Tibial nerve (tissue), 4 donors: Measurements from ENCODE around the gene BEST3. TPM values are rescaled to one million over a fixed set of nuclear protein-coding genes. Genes with fewer than 3 reads are reported as not detected.

Experiments used
- DNase-seq, 2 donors: peaks; one replicate each; pipeline ENCODE4 v3.0.0-alpha.2; 2019; ENCODE audit warnings: low spot score in 2 of 2
- H3K27ac ChIP-seq, 4 donors: fragments of 200-600 bp; sonication (generic) in 3 of 4; one replicate each; pipeline ENCODE4 v1.5.1; 2017 to 2019; ENCODE audit warnings: mild to moderate bottlenecking in 1 of 4
- H3K27me3 ChIP-seq, 2 donors: fragments of 200-600 bp; sonication (generic) in 1 of 2; one replicate each; pipeline versions ENCODE4 v1.5.1 to v1.6.0; 2017 to 2019
- H3K36me3 ChIP-seq, 3 donors: fragments of 200-600 bp; sonication (generic); one replicate each; pipeline ENCODE4 v1.5.1; 2018 to 2019
- H3K4me1 ChIP-seq, 4 donors: fragments of 200-600 bp; sonication (generic) in 3 of 4; one replicate each; pipeline ENCODE4 v1.5.1; 2017 to 2019
- H3K4me3 ChIP-seq, 4 donors: fragments of 200-600 bp; sonication (generic) in 3 of 4; one replicate each; pipeline ENCODE4 v1.5.1; 2017 to 2019; ENCODE audit warnings: mild to moderate bottlenecking in 1 of 4, moderate library complexity in 1 of 4
- H3K9me3 ChIP-seq, 4 donors: fragments of 200-600 bp; sonication (generic) in 3 of 4; one replicate each; pipeline ENCODE4 v1.5.1; 2017 to 2019
- EP300 ChIP-seq, 2 donors: sonication (generic); formaldehyde crosslinking; IDR thresholded peaks; one replicate each; pipeline ENCODE4 v1.6.1; 2017; ENCODE audit warnings: antibody characterized with exemption in 2 of 2, mild to moderate bottlenecking in 1 of 2
- POLR2A ChIP-seq, 2 donors: fragments of 450-650 bp; IDR thresholded peaks; one replicate each; pipeline ENCODE4 v1.6.1; 2017; ENCODE audit warnings: antibody characterized with exemption in 2 of 2, mild to moderate bottlenecking in 2 of 2, moderate library complexity in 2 of 2
- WGBS, 2 donors: methylation state at CpG; one replicate each; pipeline ENCODE4 v1.1.5; 2018; 5-methylcytosine and 5-hydroxymethylcytosine counted together
- total RNA-seq, 4 donors: library from RNA; depleted of rRNA; stranded (reverse); fragments of >200 nt; gene quantifications; one replicate each; pipeline ENCODE4 v1.1.0, GENCODE V29; 2016
- TF ChIP-seq, protein P1 (sequence below), 5 experiments: fragments of 200-600 bp in 3 of 5; fragments of 450-650 bp in 2 of 5; sonication (generic) in 3 of 5; IDR thresholded peaks; one replicate each; pipeline ENCODE4 v1.5.1; 2016 to 2019; ENCODE audit warnings: antibody characterized with exemption in 5 of 5, mild to moderate bottlenecking in 3 of 5, moderate library complexity in 2 of 5

The BEST3 gene
- total RNA-seq, 4 donors from 2014 or later: not detected

GRCh38 chr12:69633061-69633460 lies 66.0 kb downstream of the BEST3 start:
- TF ChIP-seq EP300 (IDR thresholded peaks at IDR 0.05) (no peak), POLR2A (IDR thresholded peaks at IDR 0.05) (no peak)
- TF ChIP-seq, protein P1, sequence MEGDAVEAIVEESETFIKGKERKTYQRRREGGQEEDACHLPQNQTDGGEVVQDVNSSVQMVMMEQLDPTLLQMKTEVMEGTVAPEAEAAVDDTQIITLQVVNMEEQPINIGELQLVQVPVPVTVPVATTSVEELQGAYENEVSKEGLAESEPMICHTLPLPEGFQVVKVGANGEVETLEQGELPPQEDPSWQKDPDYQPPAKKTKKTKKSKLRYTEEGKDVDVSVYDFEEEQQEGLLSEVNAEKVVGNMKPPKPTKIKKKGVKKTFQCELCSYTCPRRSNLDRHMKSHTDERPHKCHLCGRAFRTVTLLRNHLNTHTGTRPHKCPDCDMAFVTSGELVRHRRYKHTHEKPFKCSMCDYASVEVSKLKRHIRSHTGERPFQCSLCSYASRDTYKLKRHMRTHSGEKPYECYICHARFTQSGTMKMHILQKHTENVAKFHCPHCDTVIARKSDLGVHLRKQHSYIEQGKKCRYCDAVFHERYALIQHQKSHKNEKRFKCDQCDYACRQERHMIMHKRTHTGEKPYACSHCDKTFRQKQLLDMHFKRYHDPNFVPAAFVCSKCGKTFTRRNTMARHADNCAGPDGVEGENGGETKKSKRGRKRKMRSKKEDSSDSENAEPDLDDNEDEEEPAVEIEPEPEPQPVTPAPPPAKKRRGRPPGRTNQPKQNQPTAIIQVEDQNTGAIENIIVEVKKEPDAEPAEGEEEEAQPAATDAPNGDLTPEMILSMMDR (IDR thresholded peaks at IDR 0.05): no peak
- Histone ChIP-seq H3K27me3 (no peaks in the 10 kb centered on the region), H3K27ac (no peak overlapping the region), H3K9me3 (no peaks in the 10 kb centered on the region), H3K4me3 (no peak overlapping the region), H3K36me3 (no peaks in the 10 kb centered on the region), H3K4me1 (no peaks in the 10 kb centered on the region)
- WGBS, 2 donors: 78 to 80% methylated on average over 2 of the region's 2 CpGs
- no peak for DNase-seq

DNA sequence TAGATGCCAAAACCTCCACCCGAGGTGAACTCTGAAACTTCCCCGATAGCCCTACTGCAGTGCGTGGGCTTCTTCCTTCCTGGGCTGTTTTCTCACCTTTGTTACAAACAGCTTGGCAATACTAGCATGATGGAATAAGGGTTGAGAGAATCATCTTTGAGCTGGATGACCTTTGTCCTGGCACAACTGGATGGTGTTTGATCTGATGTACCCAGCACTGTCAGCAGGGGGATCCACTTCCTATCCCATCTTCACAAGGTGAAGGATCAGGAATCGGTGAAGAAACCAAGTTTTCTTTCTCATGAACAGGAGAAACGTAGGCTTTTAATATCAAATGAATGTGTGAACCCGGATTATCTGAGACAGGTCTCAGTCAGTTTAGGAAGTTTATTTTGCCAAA lies 68.9 kb downstream of the BEST3 start:
- no peaks in the 10 kb centered on the region for H3K27me3 ChIP-seq
- no peak overlapping the region for H3K4me3 ChIP-seq
- WGBS, 2 donors: 81 to 89% methylated on average over 6 of the region's 6 CpGs

DNA sequence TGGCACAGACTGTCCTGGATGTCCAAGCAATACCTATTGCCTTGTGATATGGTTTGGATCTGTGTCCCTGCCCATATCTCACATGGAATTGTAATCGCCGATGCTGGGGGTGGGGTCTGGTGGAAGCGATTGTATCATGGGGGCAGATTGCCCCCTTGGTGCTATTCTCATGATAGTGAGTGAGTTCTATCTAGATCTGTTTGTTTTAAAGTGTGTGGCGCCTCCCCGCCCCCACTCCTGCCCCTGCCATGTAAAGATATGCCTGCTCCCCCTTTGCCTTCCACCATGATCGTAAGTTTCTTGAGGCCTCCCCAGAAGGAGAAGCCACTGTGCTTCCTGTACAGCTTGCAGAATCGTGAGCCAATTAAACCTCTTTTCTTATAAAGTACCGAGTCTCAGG lies 71.6 kb downstream of the BEST3 start:
- no peaks in the 10 kb centered on the region for H3K4me1 ChIP-seq
- no peaks in the 10 kb centered on the region for H3K27me3 ChIP-seq
- no peak for TF ChIP-seq POLR2A (IDR thresholded peaks at IDR 0.05)
- TF ChIP-seq, protein P1 (IDR thresholded peaks at IDR 0.05): no peak
- no peak for TF ChIP-seq EP300 (IDR thresholded peaks at IDR 0.05)
- no peak overlapping the region for H3K27ac ChIP-seq
- no peak overlapping the region for H3K4me3 ChIP-seq
- no peak for DNase-seq
- 75 to 92% methylated on average over 8 of the region's 8 CpGs for WGBS, 2 donors
- no peaks in the 10 kb centered on the region for H3K9me3 ChIP-seq
- H3K36me3 ChIP-seq: no peaks in the 10 kb centered on the region

More for the DNA sequence above, 68.9 kb downstream of the BEST3 start:
- no peak for DNase-seq
- TF ChIP-seq, protein P1 (IDR thresholded peaks at IDR 0.05): no peak
- no peak for TF ChIP-seq POLR2A (IDR thresholded peaks at IDR 0.05)
- TF ChIP-seq EP300 (IDR thresholded peaks at IDR 0.05): no peak
- Histone ChIP-seq H3K36me3 (no peaks in the 10 kb centered on the region), H3K27ac (no peak overlapping the region), H3K4me1 (no peaks in the 10 kb centered on the region), H3K9me3 (no peaks in the 10 kb centered on the region)

DNA sequence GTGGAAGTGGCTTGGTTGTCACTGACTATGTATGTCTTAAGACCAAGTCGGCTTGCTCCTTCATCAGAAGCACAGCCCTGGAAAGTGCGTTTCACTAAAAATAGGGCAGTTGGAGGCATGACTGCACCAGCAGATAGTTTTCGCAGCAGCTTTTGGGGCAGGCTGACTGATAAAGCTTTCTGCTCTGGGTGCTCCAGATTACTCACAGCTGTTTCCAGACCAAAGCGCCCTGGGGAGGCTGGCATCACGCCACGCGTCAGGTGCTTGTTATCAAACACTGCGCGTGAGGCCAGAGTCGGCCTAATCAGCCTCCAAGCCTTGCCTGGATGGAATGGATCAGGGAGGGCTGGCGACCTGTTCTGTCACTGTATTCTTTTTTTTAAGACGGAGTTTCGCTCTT lies 75.1 kb downstream of the BEST3 start:
- TF ChIP-seq, protein P1 (IDR thresholded peaks at IDR 0.05): no peak
- no peak for TF ChIP-seq POLR2A (IDR thresholded peaks at IDR 0.05)
- TF ChIP-seq EP300 (IDR thresholded peaks at IDR 0.05): no peak
- WGBS, 2 donors: 91 to 94% methylated on average over 13 of the region's 13 CpGs
- Histone ChIP-seq H3K9me3 (no peaks in the 10 kb centered on the region), H3K4me3 (no peak overlapping the region), H3K4me1 (no peaks in the 10 kb centered on the region), H3K27me3 (no peaks in the 10 kb centered on the region), H3K36me3 (no peaks in the 10 kb centered on the region), H3K27ac (no peak overlapping the region)
- DNase-seq: no peak

- TF ChIP-seq EP300 (IDR thresholded peaks at IDR 0.05) (no peak), POLR2A (IDR thresholded peaks at IDR 0.05) (no peak)
- TF ChIP-seq, protein P1 (IDR thresholded peaks at IDR 0.05): no peak
- Histone ChIP-seq H3K27me3 (no peaks in the 10 kb centered on the region), H3K36me3 (no peaks in the 10 kb centered on the region), H3K9me3 (no peaks in the 10 kb centered on the region), H3K4me1 (no peaks in the 10 kb centered on the region), H3K4me3 (no peak overlapping the region), H3K27ac (no peak overlapping the region)
- WGBS, 2 donors: 79 to 97% methylated on average over 2 of the region's 2 CpGs
- DNase-seq: no peak
Measured at GRCh38 chr12:69621551-69621950, 77.6 kb downstream of the BEST3 start.
